ENCODE results near the gene ME3.

DNA sequence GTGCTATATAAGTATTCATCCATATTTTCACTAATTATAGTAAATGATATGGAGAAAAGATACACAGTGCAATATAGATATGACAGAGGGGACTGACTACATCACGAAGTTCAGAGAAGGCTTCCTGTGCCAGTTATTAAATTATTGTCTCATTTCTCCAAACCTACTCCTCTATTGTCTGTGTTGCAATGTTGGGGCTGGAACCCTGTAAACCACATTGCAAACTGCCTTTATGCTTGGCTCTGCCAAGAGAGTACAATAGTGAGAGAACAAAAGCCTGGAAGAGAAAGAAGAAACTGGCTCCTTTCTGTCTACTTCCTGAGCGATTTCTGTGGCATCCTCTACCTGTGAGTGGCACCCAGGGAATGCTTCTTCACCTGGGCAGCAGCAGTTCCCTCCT, 46.4 kb downstream of the ME3 start:
- TF ChIP-seq CTCF (IDR thresholded peaks at IDR 0.05; ENCODE audit: insufficient read depth, low read length): no peak
- no peak for TF ChIP-seq POLR2AphosphoS5 (IDR thresholded peaks at IDR 0.05; ENCODE audit: low read depth)
- no peak for TF ChIP-seq REST (IDR thresholded peaks at IDR 0.05; ENCODE audit: insufficient replicate concordance, low read depth)

Data from HL-60 (cell line).